ENCODE measurements around the gene DHRS13. TPM values are rescaled to one million over a fixed set of nuclear protein-coding genes. Genes with fewer than 3 reads are reported as not detected.
"Not testable (repeated sequence)": the region's sequence is repeated elsewhere in the genome, so short reads cannot be mapped to it uniquely, and the experiment has no call there.

DHRS13 gene
- total RNA-seq, 4 donors from 2014 or later, result 0.26 to 17.4 (median 13.6) TPM

DNA sequence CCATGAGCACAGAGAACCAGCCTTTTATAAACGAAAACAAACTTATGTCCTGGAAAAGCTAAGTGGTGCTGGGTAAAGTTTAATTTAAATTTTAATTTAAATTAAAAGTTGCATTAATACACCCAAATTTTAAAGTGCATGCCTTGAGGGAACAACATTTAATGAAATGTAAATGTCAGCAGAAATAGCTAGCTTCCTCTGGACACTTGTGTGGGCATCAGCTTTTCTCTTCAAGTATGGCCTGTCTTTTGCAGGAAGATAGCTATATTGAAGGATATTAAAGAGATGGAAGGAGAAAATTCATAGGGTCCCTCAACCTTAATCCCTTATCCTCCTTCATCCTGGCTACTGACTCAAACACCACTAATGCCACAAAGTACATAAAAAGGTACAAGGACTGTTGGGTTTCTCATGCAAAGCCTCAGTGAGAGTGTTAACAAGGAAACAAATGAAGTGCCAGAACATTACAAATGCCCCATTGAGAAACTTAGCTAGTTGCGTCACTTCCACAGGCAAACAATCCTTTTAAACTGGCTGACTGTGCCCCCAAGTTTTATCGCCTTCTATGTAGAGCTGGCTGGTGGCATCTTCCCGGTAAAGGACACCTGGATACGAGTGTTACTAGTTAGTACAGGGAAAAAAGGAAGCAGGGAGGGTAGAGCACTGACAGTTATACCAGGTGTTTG is 34.3 kb upstream of the DHRS13 start:
- H3K9me3 ChIP-seq, result no peaks in the 10 kb centered on the region
- H3K27me3 ChIP-seq, result no peaks in the 10 kb centered on the region
- H3K4me1 ChIP-seq, result peaks cover 5 to 8% of the 10 kb centered on the region in 2 donors
- intact Hi-C loops (cut with DNase I; ENCODE audit: low total_unique reads), result no loop called here
- no peaks in the 10 kb centered on the region for H3K36me3 ChIP-seq
- H3K4me3 ChIP-seq, result no peak overlapping the region
- no peak for TF ChIP-seq POLR2A (IDR thresholded peaks at IDR 0.05)
- TF ChIP-seq, protein P1, sequence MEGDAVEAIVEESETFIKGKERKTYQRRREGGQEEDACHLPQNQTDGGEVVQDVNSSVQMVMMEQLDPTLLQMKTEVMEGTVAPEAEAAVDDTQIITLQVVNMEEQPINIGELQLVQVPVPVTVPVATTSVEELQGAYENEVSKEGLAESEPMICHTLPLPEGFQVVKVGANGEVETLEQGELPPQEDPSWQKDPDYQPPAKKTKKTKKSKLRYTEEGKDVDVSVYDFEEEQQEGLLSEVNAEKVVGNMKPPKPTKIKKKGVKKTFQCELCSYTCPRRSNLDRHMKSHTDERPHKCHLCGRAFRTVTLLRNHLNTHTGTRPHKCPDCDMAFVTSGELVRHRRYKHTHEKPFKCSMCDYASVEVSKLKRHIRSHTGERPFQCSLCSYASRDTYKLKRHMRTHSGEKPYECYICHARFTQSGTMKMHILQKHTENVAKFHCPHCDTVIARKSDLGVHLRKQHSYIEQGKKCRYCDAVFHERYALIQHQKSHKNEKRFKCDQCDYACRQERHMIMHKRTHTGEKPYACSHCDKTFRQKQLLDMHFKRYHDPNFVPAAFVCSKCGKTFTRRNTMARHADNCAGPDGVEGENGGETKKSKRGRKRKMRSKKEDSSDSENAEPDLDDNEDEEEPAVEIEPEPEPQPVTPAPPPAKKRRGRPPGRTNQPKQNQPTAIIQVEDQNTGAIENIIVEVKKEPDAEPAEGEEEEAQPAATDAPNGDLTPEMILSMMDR (IDR thresholded peaks at IDR 0.05), result no peak
- no peak overlapping the region for H3K27ac ChIP-seq
- no peak for DNase-seq

DNA sequence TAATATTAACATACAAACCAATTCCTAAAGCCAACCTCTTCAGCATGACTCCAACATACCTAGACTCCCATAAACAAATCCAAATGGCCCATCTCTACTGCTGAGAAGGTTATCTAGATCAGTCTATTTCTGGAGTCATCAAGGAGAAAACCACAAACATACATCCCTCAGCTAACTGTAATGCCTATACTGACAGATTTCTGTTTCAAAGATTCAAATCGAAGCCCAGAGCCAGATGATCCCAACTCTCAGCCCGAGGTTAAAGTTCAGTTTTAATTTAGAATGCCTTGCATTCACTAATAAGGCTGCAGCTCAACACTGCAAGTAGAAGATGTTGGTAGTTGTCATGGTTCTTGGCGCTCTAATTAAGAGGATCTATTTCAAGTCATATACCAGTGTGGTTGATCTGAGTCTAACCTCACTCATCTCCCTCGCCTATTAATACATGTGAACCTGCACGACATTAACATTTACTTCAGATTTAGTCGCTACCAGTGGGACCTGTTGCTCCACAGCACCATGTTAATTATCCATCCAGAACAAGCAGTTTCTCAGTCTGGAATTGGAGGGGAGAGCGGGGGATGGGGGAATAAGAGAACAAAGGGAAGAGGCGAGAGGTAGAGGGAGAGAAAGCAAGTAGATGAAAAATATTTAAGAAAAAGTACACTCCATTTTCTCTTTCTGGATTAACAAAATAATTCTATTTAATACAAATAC is 33.0 kb upstream of the DHRS13 start:
- peaks cover 3 to 6% of the 10 kb centered on the region in 2 donors for H3K4me1 ChIP-seq
- no peak for TF ChIP-seq POLR2A (IDR thresholded peaks at IDR 0.05)
- TF ChIP-seq, protein P1 (IDR thresholded peaks at IDR 0.05), result no peak
- no peak overlapping the region for H3K4me3 ChIP-seq
- intact Hi-C loops (cut with DNase I; ENCODE audit: low total_unique reads), result no loop called here
- H3K9me3 ChIP-seq, result no peaks in the 10 kb centered on the region
- H3K27me3 ChIP-seq, result no peaks in the 10 kb centered on the region
- DNase-seq, result no peak
- no peaks in the 10 kb centered on the region for H3K36me3 ChIP-seq
- H3K27ac ChIP-seq, result no peak overlapping the region

DNA sequence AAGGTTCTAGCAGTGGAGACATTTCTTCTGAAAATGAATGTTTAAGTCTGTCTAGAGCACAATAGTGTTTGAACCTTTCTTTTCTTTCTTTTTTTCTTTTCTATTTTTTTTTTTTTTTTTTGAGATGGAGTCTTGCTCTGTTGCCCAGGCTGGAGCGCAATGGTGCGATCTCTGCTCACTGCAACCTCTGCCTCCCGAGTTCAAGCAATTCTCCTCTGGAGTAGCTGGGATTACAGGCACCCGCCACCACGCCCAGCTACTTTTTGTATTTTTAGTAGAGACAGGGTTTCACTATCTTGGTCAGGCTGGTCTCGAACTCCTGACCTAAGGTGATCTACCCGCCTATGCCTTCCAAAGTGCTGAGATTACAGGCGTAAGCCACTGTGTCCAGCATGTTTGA is 31.6 kb upstream of the DHRS13 start:
- H3K4me3 ChIP-seq; H3K36me3 ChIP-seq; H3K27ac ChIP-seq; DNase-seq; intact Hi-C loops (cut with DNase I; ENCODE audit: low total_unique reads); H3K9me3 ChIP-seq; H3K27me3 ChIP-seq; H3K4me1 ChIP-seq: not testable (repeated sequence)

DNA sequence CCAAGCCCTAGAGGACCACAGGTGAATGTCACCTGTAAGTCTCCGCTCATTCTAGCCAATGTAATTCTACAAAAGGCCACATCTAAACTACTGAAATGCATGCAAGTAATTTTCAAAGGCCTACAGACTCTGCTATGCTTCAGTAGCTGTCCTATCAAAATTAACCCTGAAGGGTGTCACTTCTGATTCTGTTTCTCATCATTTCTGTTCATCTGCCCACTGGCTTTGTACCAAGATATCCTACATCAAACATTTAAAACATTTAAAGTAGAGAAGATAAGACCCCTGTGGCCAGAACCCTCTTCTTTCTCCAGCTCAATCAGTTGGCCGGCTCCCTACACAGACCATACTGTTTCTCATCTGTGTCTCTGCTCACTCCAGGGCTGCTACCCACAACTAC is 26.9 kb upstream of the DHRS13 start:
- Histone ChIP-seq H3K4me3 (no peak overlapping the region), H3K27me3 (no peaks in the 10 kb centered on the region), H3K36me3 (no peaks in the 10 kb centered on the region), H3K27ac (no peak overlapping the region), H3K4me1 (no peaks in the 10 kb centered on the region), H3K9me3 (no peaks in the 10 kb centered on the region)
- intact Hi-C loops (cut with DNase I; ENCODE audit: low total_unique reads), result no loop called here
- no peak for DNase-seq
- TF ChIP-seq, protein P1 (IDR thresholded peaks at IDR 0.05), result no peak
- TF ChIP-seq POLR2A (IDR thresholded peaks at IDR 0.05), result no peak

DNA sequence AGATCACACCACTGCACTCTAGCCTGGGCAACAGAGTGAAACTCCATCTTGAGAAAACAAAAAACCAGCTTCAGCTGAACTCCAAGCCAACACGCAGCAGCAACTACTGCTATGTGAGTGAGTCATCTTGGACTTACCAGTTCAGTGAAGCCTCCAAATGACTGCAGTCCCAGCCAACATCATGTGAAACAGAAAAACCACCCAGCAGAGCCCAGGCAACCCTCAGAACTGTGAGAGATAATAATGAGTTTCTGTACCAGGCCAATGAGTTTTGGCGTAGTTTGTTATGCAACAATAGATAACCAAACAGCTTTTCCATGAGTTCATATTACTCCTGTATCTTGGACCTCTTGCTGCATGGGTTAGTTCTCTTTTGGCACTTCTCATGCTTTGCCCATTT is 25.2 kb upstream of the DHRS13 start:
- Histone ChIP-seq H3K36me3 (no peaks in the 10 kb centered on the region), H3K4me3 (no peak overlapping the region), H3K27ac (no peak overlapping the region), H3K9me3 (no peaks in the 10 kb centered on the region), H3K27me3 (no peaks in the 10 kb centered on the region), H3K4me1 (no peaks in the 10 kb centered on the region)
- intact Hi-C loops (cut with DNase I; ENCODE audit: low total_unique reads), result no loop called here
- no peak for TF ChIP-seq POLR2A (IDR thresholded peaks at IDR 0.05)
- TF ChIP-seq, protein P1 (IDR thresholded peaks at IDR 0.05), result no peak
- DNase-seq, result no peak
